GM04503 (cell line): ENCODE data around the gene MSMP.

ENCODE experiments used
- DNase-seq: peaks from one replicate; pipeline ENCODE4 v3.0.0-alpha.2; 2012; ENCODE audit warnings: low read depth

The MSMP gene

GRCh38 chr9:35743880-35744518, 10.1 kb downstream of the MSMP start:
- DNase-seq: no peak

- DNase-seq: no peak
These were observed 10.6 kb downstream of the MSMP start for GRCh38 chr9:35743452-35743851.

- no peak for DNase-seq
These were observed 12.3 kb downstream of the MSMP start for GRCh38 chr9:35741740-35742139.

GRCh38 chr9:35740243-35740642, 13.8 kb downstream of the MSMP start:
- DNase-seq: no peak

GRCh38 chr9:35738924-35739323, 15.2 kb downstream of the MSMP start:
- DNase-seq: no peak

GRCh38 chr9:35738186-35738585, 15.9 kb downstream of the MSMP start:
- DNase-seq: no peak

- DNase-seq: no peak
These were observed 16.9 kb downstream of the MSMP start for GRCh38 chr9:35737143-35737542.

- DNase-seq: no peak
These were observed 17.9 kb downstream of the MSMP start for GRCh38 chr9:35736201-35736633.

GRCh38 chr9:35734096-35734495, 20.0 kb downstream of the MSMP start:
- DNase-seq: no peak

- no peak for DNase-seq
These were observed 21.1 kb downstream of the MSMP start for GRCh38 chr9:35732800-35733541.

- DNase-seq: peak; percentile 96
These were observed 21.8 kb downstream of the MSMP start, which contains the start of the genes CREB3 and TLN1 for GRCh38 chr9:35732185-35732799. TSS of gene CREB3 (plus strand) at chr9:35732666. CDS start at chr9:35732773, 107 bp downstream. TSS of gene TLN1 (minus strand) at chr9:35732195. CDS start at chr9:35725694, 6,501 bp downstream.

- no peak for DNase-seq
These were observed 22.5 kb downstream of the MSMP start for GRCh38 chr9:35731415-35732184.

GRCh38 chr9:35730486-35730854, 23.6 kb downstream of the MSMP start:
- no peak for DNase-seq

- peak; percentile 76 for DNase-seq
These were observed 24.2 kb downstream of the MSMP start for GRCh38 chr9:35729700-35730485.

GRCh38 chr9:35729101-35729500, 25.0 kb downstream of the MSMP start:
- no peak for DNase-seq

GRCh38 chr9:35728041-35728971, 25.8 kb downstream of the MSMP start:
- peak; percentile 90 for DNase-seq

GRCh38 chr9:35727676-35728040, 26.4 kb downstream of the MSMP start:
- no peak for DNase-seq

GRCh38 chr9:35726931-35727330, 27.1 kb downstream of the MSMP start:
- no peak for DNase-seq

GRCh38 chr9:35725362-35725761, 28.7 kb downstream of the MSMP start:
- DNase-seq: no peak

GRCh38 chr9:35723908-35724307, 30.2 kb downstream of the MSMP start:
- no peak for DNase-seq
